HPDE6-E6E7 (cell line): ENCODE measurements around the gene SYT9.
"Not testable (repeated sequence)": the region's sequence is repeated elsewhere in the genome, so short reads cannot be mapped to it uniquely, and the experiment has no call there.

ENCODE experiments used
- DNase-seq: peaks from one replicate; pipeline ENCODE4 v3.0.0; 2011; ENCODE audit warnings: missing footprints; ENCODE audit errors: extremely low spot score

SYT9 gene

DNA sequence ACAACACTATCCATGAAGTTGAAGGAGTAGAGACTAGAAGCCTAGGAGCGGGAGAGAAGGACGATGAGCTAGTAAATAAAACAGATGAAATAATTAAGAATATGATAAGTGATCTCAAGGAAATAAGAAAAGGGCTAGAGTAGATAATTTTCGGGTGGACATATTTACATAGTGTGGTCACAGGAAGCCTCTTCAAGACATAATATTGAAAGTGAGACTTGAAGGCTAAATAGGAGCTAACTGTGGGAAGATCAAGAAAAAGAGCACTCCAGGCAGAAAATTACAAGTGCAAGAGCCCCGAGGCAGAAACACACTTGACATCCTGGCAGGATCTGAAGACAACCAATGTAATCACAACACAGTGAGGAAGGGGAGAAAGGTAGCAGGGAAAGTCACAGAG is 250.2 kb downstream of the SYT9 start:
- DNase-seq, result no peak

DNA sequence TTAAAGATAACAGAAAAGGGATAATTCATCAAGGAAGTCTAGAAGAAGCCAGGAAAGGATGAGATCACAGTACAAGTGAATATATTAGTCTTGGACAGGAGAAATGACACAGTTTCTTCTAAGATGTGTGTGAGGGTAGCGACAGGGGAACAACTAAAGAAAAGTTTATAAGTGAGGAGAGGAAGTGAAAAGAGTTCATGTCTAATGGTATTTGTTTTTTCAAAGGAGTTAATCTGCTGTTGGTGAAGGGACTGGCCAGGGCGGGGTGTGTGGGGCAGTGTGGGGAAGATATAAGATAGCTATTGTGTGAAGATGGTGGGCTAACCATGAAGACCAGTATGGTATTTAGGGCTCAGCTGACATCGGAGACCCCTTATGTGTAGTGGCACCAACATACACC is 254.5 kb downstream of the SYT9 start:
- DNase-seq, result no peak

DNA sequence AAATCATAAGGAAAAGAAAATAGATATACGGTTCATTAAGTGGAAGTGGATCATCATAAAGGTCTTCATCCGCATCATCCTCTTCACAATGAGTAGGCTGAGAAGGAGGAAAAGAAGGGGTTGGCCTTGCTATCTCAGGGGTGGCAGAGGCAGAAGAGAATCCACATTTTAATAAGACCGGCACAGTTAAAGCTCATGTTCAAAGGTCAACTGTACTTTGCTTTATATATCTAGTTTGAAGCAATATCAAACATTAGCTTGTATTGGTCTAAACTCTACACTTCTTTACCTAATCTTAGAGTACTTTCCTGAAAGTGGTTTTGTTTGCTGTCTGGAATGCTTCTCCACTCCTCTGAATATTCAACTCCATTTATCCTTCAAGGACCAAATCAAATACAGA is 256.4 kb downstream of the SYT9 start:
- no peak for DNase-seq

DNA sequence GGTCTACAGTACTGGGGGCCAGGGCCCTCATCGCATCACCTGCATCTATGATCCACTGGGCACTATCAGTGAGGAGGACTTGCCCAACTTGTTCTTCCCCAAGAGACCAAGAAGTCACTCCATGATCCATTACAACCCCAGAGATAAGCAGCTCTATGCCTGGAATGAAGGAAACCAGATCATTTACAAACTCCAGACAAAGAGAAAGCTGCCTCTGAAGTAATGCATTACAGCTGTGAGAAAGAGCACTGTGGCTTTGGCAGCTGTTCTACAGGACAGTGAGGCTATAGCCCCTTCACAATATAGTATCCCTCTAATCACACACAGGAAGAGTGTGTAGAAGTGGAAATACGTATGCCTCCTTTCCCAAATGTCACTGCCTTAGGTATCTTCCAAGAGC is 258.3 kb downstream of the SYT9 start:
- no peak for DNase-seq

DNA sequence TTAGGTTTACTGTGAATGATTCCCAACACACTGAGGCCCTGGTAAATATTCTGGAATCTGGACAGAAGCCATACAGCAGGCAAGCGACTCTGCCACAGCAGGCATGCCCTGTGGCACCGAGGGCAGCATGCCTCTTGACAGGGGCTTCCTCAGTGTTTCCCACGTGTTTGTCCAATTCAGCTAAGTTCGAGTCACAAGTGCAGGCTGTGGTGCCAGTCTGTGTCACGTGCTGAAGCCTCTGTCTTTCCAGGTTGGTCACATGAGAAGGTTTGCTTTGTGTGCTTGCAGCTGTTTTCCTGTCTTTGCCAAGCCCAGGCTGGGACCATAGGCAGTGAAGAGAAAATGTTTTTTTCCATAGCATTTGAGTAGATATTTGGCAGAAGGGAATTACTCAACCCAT is 259.7 kb downstream of the SYT9 start:
- DNase-seq, result no peak

DNA sequence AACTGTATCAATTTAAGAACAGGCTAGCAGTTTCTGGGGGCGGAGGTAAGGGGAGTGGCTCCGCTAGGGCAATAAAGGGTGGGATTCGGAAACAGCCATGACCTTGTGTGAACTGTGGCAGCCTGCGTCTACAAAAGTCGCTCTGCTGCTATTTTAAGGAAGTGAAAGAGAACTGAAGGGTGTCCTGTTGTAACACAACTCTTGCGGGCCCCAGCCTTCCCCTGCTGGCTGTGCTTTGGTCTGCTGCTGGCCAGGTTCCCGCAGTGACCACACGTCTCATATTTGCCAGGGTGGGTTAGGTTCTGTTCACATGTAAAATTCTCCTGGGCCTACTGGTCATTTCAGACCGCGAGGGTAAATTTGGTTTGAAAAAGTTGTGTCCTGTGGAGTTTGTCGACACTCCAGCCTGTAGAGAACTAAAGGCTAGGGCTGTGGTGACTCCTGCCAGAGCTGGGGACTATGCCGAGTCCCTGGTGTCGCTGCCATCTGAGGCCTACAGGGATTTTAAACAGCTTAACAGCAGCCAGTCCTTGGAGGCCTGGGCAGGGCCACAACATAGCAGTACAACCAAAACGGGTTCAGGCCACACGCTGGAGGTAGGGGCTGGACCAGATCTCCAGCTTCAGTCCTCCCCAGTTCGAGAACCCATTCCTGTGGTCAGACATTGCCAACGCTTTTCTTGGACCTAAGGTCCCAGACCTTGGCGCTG is 261.0 kb downstream of the SYT9 start:
- DNase-seq, result no peak

DNA sequence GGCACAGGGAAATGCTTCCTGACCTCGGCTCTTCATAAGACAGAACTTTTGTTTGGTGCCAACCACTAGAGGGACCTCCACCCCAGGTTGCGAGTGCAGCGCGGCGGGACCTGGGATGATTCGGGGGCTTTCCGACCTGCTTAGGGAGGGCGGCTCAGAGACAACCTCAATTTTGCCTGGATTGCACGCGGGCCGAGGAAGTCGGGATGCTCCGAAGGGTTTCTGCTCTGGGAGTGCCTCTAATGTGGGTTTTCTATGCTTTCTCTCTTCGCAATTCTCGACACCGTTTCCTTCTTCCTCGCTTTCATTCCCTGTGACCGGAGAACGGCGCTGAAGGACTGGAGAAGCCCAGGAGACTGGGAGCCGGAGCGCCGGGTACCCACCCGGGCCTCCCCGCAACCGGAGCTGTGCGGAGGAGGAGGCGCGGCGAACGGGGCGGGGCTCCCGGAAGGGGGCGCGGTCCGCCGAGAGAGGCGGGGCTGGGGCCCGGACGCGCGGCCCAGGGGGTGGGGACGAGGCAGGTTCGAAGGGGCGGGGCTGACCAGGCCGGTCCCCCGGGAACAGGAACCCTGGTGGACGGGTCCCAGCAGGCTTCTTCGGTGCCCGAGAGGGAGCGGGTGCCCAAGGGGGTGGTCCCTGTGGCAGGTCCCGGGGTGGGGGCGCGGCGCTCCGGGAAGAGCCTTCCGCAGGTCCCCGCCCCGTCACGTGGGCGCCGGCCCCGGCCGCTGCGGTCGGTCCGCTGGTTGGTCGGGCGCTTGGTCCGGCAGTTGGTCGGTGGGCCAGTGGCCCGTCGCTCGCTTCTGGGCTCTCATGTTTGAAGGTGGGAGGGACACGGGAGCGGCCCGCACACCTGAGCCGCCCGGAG is 261.8 kb downstream of the SYT9 start, which contains the start of gene PPFIBP2:
Gene PPFIBP2, plus strand, starts transcription at position 766 of the 865 bp plus-strand sequence. CDS start 35,477 bp downstream, outside the sequence.
- peak; percentile 81 for DNase-seq

DNA sequence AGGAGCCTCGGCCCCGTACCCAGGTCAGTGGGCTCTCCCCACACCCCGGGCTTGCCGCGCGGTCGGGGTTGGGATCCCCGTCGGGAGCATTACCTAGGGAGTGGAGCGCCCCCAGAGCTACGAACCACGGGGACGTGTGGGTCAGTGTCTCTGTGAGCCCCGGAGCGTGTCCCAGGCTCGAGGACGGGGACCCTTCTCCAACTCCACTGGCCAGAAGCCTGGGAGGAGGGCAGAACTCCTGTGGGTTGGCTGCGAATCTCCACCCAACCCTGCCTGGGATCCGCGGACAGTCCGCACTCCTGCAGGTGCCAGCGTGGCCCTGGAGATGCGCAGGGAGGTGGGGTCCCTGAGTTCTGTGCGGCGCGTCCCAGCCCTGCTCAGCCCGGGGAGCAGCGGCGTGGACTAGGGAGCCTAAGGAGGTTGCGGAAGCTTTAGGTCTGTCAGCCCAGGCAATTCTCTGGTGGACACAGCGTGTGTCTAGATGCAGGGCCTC is 262.4 kb downstream of the SYT9 start:
- no peak for DNase-seq

DNA sequence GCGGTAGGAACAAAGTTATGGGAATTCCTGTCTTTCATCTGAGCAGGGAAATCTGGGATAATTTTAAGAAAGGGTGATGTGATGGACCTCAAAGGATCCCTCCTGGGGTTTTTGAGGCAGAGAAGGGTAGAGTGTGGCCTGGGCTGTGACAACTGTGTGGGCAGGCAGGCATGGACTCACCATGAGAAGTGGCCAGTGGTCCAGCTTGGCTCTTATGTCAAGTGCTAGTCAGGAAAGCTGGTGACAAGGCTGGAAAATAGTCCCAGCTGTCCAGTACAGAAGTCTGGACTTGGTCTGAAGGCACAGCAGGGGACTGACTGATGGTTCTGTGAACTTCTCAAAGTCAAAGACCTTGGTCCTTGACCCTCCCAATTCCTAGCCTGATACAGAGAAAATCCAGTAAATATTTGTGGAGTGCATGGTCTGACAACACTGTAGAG is 263.8 kb downstream of the SYT9 start:
- no peak for DNase-seq

DNA sequence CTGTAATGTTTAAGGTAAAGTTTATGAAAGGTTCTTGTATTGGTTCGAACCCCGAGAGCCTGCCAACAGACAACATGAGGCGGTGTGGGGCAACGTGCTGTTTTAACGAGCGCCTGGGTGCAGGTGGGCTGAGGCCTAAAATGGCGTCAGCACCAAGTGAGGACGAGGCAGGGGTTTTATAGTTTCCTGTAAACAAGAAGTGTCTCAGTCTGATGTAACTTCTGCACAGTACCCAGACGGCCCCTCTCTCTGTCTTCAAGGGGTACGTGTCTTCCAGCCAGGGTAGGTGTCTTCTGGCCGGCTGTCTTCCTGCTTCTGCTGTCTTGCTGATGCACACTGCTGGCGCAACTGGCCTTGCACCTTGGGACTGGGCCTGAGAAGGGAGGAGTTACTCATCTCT is 264.8 kb downstream of the SYT9 start:
- DNase-seq, result no peak

DNA sequence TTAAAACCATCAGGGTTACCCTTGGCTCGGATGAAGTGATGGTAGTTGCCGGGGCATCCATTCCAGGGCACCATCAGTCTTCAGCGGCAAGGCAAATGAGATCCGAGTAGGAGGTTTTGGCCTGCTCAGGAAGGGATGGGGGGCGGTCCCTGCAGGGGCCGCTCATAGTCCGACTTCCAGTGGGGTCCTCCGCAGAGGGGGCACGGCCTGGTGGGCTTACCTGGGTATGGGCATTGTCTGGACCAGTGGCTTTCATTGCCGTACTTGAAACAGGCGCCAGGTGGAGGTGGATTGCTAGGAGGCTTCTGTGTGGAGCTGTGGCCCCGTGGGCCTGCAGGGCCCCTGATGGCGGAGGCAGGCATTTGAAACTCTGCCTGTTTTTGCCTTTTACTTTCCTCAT is 266.0 kb downstream of the SYT9 start:
- not testable (repeated sequence) for DNase-seq
